DMS153 (cell line): ENCODE measurements around the gene ICAM1.

ENCODE experiments used
- DNase-seq: peaks from one replicate; lab custom pipeline; 2025; lab: John Stamatoyannopoulos, UW

ICAM1 gene

DNA sequence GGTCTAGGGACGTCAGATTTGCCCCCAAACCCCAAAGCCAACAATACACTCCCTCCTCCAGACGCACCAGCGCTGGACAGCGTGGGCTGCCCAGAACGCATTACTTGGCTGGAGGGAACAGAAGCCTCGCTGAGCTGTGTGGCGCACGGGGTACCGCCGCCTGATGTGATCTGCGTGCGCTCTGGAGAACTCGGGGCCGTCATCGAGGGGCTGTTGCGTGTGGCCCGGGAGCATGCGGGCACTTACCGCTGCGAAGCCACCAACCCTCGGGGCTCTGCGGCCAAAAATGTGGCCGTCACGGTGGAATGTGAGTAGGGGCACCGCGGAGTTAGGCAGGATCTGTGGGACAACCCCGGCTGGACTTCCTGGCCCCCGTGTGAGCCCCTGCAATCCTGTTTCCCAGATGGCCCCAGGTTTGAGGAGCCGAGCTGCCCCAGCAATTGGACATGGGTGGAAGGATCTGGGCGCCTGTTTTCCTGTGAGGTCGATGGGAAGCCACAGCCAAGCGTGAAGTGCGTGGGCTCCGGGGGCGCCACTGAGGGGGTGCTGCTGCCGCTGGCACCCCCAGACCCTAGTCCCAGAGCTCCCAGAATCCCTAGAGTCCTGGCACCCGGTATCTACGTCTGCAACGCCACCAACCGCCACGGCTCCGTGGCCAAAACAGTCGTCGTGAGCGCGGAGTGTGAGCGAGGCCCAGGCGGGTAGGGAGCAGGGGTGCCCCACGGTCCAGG lies 22.9 kb downstream of the ICAM1 start:
- DNase-seq: no peak

DNA sequence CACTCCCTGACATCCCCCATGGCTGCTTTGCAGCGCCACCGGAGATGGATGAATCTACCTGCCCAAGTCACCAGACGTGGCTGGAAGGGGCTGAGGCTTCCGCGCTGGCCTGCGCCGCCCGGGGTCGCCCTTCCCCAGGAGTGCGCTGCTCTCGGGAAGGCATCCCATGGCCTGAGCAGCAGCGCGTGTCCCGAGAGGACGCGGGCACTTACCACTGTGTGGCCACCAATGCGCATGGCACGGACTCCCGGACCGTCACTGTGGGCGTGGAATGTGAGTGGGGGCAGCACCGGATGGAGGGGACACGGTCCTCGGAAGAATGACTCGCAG lies 23.4 kb downstream of the ICAM1 start:
- DNase-seq: no peak

DNA sequence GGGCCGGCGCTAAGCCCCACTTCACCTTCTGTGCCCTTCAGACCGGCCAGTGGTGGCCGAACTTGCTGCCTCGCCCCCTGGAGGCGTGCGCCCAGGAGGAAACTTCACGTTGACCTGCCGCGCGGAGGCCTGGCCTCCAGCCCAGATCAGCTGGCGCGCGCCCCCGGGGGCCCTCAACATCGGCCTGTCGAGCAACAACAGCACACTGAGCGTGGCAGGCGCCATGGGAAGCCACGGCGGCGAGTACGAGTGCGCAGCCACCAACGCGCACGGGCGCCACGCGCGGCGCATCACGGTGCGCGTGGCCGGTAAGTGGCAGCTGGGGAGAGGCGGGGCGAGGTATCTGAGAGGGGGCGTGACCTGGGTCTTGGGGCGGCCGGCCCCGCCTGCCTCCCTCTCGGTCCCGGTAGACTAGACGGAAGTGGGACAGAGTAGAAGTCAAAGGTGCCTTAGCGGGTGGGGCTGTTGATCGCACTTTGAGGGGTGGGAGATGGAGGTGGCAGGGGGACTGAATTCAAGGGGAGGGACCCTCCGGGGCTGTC lies 24.5 kb downstream of the ICAM1 start:
- no peak for DNase-seq

DNA sequence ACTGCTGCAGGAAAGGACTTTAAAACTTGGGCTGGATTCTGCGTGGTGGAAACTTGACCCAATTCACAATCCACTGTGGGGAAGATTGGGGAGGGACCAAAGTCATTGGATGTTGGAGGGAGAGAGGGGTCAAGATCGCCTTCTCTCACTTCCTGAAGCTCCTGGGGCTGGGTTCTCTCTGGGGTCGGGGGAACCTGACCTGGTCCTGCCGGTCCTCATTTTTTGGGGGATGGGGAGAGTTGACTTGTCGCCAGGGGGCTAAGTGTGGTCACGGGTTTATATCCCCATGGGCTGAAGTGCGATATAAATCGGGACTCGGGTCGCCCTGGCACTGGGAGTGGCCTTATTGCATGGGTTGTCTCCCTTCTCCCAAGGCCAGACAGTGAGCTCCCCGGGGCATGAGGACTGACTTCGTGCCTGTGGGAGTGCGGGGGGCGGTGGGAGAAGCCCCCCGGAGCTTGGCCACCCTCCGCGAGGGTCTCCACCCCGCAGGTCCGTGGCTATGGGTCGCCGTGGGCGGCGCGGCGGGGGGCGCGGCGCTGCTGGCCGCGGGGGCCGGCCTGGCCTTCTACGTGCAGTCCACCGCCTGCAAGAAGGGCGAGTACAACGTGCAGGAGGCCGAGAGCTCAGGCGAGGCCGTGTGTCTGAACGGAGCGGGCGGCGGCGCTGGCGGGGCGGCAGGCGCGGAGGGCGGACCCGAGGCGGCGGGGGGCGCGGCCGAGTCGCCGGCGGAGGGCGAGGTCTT lies 25.1 kb downstream of the ICAM1 start:
- no peak for DNase-seq

- no peak for DNase-seq
Measured at GRCh38 chr19:10299545-10300458, 28.9 kb downstream of the ICAM1 start.

GRCh38 chr19:10305139-10305806 lies 34.4 kb downstream of the ICAM1 start:
- no peak for DNase-seq

GRCh38 chr19:10306327-10306726 lies 35.4 kb downstream of the ICAM1 start:
- no peak for DNase-seq

- DNase-seq: no peak
Measured at GRCh38 chr19:10309423-10309822, 38.5 kb downstream of the ICAM1 start, which contains the start of gene ZGLP1. ZGLP1 (minus strand) TSS chr19:10309815.

DNA sequence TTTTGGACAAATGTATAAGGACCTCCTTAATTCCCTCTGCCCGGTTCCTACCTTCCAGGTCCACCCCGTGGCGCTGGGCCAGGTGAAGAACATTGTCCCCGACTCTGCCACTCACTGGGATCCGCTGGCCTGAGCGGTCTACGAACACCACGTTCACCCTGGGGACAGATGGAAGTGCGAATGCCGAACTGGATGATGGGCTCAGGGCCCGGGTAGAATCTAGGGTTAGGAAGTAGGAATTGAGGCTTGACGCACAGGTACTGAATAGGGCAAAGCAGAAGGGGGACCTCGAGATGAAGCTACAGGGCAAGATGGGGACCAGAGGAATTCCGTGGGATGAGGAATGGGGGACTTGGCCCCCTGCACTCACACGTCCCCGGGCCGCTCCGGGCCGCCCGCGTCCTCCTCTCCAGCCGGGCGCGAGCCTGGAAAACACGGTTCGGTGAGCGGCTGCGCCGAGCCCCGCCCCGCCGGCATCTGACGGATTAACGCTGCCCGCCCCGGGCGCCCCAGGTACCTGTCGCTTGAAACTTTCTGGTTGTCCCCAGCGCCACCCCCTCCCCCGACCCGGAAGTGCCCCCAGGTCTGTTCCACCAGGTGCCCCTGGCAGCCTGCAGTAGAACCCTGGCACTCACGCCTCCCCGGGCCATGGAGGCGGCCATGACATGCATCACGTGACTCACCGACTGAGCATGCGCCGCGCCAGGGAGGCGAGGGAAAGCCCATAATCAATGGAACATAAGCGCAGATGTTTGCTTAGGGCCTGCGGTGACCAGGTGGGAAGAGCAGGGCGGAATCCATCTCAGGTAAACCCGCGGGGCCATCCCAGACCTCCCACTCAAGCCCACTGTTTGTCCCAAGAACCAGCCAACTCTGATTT lies 44.7 kb downstream of the ICAM1 start, which contains the start of gene FDX2:
Gene FDX2 (minus strand): TSS at position 681 of the 880 bp plus-strand sequence. CDS start 19 bp downstream, at position 662.
- DNase-seq: peak; percentile 75

- no peak for DNase-seq
Measured at GRCh38 chr19:10316229-10317044, 45.5 kb downstream of the ICAM1 start.

GRCh38 chr19:10317045-10317856 lies 46.3 kb downstream of the ICAM1 start:
- no peak for DNase-seq

- DNase-seq: no peak
Measured at GRCh38 chr19:10317857-10318462, 47.0 kb downstream of the ICAM1 start.

GRCh38 chr19:10318807-10319682 lies 48.1 kb downstream of the ICAM1 start:
- no peak for DNase-seq

DNA sequence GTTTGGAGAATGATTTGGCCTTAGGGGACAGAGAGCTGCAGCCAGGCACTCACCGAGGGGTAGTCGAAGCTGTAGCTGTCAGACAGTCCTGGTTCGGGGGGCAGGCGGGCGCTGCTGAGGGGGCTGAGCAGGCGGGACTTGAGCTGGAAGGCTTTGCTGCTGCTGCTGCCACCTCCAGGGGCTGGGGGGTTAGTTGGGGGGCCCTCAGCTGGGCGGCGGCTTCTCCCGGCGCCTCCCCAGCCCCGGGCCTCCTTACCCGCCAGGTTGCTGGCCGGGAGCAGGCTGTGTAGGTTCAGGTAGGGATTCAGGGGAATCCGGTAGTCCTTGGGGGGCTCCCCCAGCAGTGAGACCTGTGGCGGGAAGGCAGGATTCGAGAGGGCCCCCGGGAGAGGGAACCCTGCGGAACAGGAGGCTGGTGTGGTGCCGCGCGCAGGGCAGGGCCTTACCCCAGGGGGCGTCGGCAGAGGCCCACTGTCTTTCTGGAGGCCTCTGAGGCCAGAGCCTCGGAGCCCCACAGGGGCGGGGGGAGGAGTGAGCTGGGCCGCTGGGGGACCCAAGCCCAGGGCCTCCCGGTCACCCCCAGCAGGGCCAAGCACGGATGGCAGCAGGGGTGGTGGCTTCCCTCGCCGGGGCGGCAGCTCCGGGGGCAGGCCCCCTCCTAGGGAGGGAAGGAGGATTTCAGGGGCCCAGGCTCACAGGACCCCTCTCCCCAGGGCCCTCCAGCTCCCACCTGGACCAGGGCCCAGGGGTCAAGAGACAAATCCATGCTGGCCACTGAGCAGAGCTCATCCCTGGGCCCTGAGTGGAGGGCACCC lies 49.9 kb downstream of the ICAM1 start:
- no peak for DNase-seq

DNA sequence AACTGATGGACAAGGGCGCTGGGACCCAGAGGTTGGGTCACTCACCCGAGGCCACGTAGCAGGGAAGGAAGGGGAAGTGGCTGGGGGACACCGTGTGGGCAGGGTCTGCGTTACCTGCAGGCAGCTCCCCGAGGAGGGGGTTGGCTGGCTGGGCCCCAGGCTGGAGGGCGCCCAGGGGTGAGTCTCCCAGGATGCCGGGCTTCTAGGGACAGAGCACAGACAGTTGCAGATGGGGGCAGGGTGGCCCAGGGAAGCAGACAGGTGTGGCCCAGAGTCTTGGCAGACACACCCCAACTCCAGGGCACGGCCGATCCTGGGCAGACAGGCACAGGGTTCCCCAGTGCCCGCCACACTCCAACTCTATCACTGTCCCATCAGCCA lies 50.5 kb downstream of the ICAM1 start:
- DNase-seq: no peak
